Left kidney (tissue), 2 donors: ENCODE results near the gene CFAP299. TPM values are rescaled to one million over a fixed set of nuclear protein-coding genes. Genes with fewer than 3 reads are reported as not detected.
"Not testable (repeated sequence)": the region's sequence is repeated elsewhere in the genome, so short reads cannot be mapped to it uniquely, and the experiment has no call there.

Source experiments
- DNase-seq: peaks from one replicate; pipeline ENCODE4 v3.0.0-alpha.2; 2013
- polyA plus RNA-seq: library from polyadenylated mRNA; unstranded; fragments of 120-200 nt; gene quantifications from one replicate; pipeline ENCODE4 v1.2.1, GENCODE V29; 2013; ENCODE audit not compliant: insufficient read length

CFAP299 gene
- polyA plus RNA-seq, 1 donor = 1.00 TPM

GRCh38 chr4:80730158-80730557 is 394.6 kb downstream of the CFAP299 start:
- no peak for DNase-seq

- no peak for DNase-seq
Observed at GRCh38 chr4:80731436-80731835, 395.9 kb downstream of the CFAP299 start.

- DNase-seq = no peak
Observed at GRCh38 chr4:80732010-80732409, 396.5 kb downstream of the CFAP299 start.

GRCh38 chr4:80740375-80740774 is 404.8 kb downstream of the CFAP299 start:
- no peak for DNase-seq

GRCh38 chr4:80749558-80749957 is 414.0 kb downstream of the CFAP299 start:
- not testable (repeated sequence) for DNase-seq

GRCh38 chr4:80751200-80751599 is 415.7 kb downstream of the CFAP299 start:
- DNase-seq = no peak

- DNase-seq = no peak
Observed at GRCh38 chr4:80767944-80768343, 432.4 kb downstream of the CFAP299 start.

GRCh38 chr4:80776168-80776567 is 440.6 kb downstream of the CFAP299 start:
- DNase-seq = no peak

- DNase-seq = no peak
Observed at GRCh38 chr4:80781431-80781830, 445.9 kb downstream of the CFAP299 start.

- no peak for DNase-seq
Observed at GRCh38 chr4:80787306-80787705, 451.8 kb downstream of the CFAP299 start.

GRCh38 chr4:80788798-80789197 is 453.3 kb downstream of the CFAP299 start:
- DNase-seq = no peak

- no peak for DNase-seq
Observed at GRCh38 chr4:80790152-80790551, 454.6 kb downstream of the CFAP299 start.

- DNase-seq = not testable (repeated sequence)
Observed at GRCh38 chr4:80793660-80794059, 458.1 kb downstream of the CFAP299 start.

- no peak for DNase-seq
Observed at GRCh38 chr4:80798082-80798481, 462.6 kb downstream of the CFAP299 start.

GRCh38 chr4:80800719-80801118 is 465.2 kb downstream of the CFAP299 start:
- DNase-seq = not testable (repeated sequence)

- DNase-seq = no peak
Observed at GRCh38 chr4:80803337-80803736, 467.8 kb downstream of the CFAP299 start.

- DNase-seq = no peak
Observed at GRCh38 chr4:80806472-80806871, 470.9 kb downstream of the CFAP299 start.

GRCh38 chr4:80809039-80809729 is 473.7 kb downstream of the CFAP299 start:
- DNase-seq = no peak

GRCh38 chr4:80811406-80811805 is 475.9 kb downstream of the CFAP299 start:
- DNase-seq = no peak

- no peak for DNase-seq
Observed at GRCh38 chr4:80812145-80812544, 476.6 kb downstream of the CFAP299 start.

GRCh38 chr4:80814266-80814665 is 478.7 kb downstream of the CFAP299 start:
- DNase-seq = no peak

- DNase-seq = no peak
Observed at GRCh38 chr4:80831383-80832361, 496.1 kb downstream of the CFAP299 start.

GRCh38 chr4:80839281-80839680 is 503.8 kb downstream of the CFAP299 start:
- DNase-seq = no peak
